ENCODE results near the gene CDK5R1. TPM values are rescaled to one million over a fixed set of nuclear protein-coding genes. Genes with fewer than 3 reads are reported as not detected.
"Not testable (repeated sequence)": the region's sequence is repeated elsewhere in the genome, so short reads cannot be mapped to it uniquely, and the experiment has no call there.

The CDK5R1 gene
- total RNA-seq, 6 experiments from 2014 or later: 0.37 to 0.90 (median 0.48) TPM

DNA sequence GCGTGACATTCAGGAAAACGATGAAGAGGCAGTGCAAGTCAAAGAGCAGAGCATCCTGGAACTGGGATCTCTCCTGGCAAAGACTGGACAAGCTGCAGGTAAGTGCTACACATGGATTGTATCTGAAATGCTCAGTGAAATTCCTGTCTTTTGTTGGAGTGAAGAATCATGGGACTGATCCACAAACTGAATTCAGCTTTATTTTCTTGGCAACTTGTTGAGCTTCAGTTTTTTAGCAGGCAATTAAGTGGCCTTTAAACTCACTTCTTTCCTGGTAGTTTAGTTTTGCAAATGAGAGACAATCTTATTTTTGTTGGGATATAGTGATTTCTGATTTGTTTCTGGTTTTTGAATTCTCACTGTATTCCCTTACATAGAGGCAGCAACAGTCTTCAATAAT is 39.8 kb upstream of the CDK5R1 start:
- H3K27ac ChIP-seq: no peak overlapping the region
- no peaks in the 10 kb centered on the region for H3K27me3 ChIP-seq
- WGBS (ENCODE audit: insufficient coverage, low coverage, low lambda C conversion rate, missing lambda C conversion rate): no CpG with 5 or more reads among the region's 2 CpGs
- peaks cover 0 to 50% (median 20%) of the 10 kb centered on the region in 4 donors for H3K36me3 ChIP-seq
- ATAC-seq (no peak), DNase-seq (no peak)
- intact Hi-C loops (cut with DNase I): no loop called here
- H3K4me3 ChIP-seq: no peak overlapping the region
- peaks cover 0 to 17% (median 7%) of the 10 kb centered on the region in 4 donors for H3K4me1 ChIP-seq
- no peaks in the 10 kb centered on the region for H3K9me3 ChIP-seq
- no peak for TF ChIP-seq POLR2A (IDR thresholded peaks at IDR 0.05)
- TF ChIP-seq, protein P1, sequence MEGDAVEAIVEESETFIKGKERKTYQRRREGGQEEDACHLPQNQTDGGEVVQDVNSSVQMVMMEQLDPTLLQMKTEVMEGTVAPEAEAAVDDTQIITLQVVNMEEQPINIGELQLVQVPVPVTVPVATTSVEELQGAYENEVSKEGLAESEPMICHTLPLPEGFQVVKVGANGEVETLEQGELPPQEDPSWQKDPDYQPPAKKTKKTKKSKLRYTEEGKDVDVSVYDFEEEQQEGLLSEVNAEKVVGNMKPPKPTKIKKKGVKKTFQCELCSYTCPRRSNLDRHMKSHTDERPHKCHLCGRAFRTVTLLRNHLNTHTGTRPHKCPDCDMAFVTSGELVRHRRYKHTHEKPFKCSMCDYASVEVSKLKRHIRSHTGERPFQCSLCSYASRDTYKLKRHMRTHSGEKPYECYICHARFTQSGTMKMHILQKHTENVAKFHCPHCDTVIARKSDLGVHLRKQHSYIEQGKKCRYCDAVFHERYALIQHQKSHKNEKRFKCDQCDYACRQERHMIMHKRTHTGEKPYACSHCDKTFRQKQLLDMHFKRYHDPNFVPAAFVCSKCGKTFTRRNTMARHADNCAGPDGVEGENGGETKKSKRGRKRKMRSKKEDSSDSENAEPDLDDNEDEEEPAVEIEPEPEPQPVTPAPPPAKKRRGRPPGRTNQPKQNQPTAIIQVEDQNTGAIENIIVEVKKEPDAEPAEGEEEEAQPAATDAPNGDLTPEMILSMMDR (IDR thresholded peaks at IDR 0.05): no peak

GRCh38 chr17:32449963-32450362 is 36.8 kb upstream of the CDK5R1 start:
- intact Hi-C loops (cut with DNase I): no loop called here
- Histone ChIP-seq H3K27me3 (no peaks in the 10 kb centered on the region), H3K36me3 (peaks cover 0 to 79% (median 31%) of the 10 kb centered on the region in 4 donors), H3K4me1 (peaks cover 0 to 13% (median 7%) of the 10 kb centered on the region in 4 donors), H3K4me3 (no peak overlapping the region), H3K9me3 (no peaks in the 10 kb centered on the region), H3K27ac (no peak overlapping the region)
- ATAC-seq (no peak), DNase-seq (no peak)
- 100% methylated on average over 1 of the region's 5 CpGs for WGBS (ENCODE audit: insufficient coverage, low coverage, low lambda C conversion rate, missing lambda C conversion rate)
- TF ChIP-seq, protein P1 (IDR thresholded peaks at IDR 0.05): no peak
- TF ChIP-seq POLR2A (IDR thresholded peaks at IDR 0.05): no peak

DNA sequence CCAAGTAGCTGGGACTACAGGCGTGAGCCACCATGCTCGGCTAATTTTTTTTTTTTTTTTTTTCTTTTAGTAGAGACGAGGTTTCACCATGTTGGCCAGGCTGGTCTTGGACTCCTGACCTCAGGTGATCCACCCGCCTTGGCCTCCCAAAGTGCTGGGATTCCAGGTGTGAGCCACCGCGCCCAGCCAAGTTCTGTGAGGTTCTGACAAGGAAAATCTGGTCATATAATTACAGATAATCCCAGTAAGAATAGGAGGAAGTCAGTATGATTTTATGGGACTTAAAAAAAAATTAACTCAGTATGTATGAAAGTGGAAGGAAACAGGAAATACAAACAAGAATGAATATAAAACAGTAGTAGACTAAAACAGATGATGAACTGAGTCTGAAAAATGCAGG is 36.4 kb upstream of the CDK5R1 start:
- Histone ChIP-seq H3K36me3 (peaks cover 0 to 83% (median 33%) of the 10 kb centered on the region in 4 donors), H3K4me1 (peaks cover 0 to 12% (median 6%) of the 10 kb centered on the region in 4 donors)
- H3K4me3 ChIP-seq; ATAC-seq; H3K27me3 ChIP-seq; DNase-seq; H3K27ac ChIP-seq; intact Hi-C loops (cut with DNase I); H3K9me3 ChIP-seq: not testable (repeated sequence)
- WGBS (ENCODE audit: insufficient coverage, low coverage, low lambda C conversion rate, missing lambda C conversion rate): 85% methylated on average over 5 of the region's 6 CpGs

- DNase-seq (no peak), ATAC-seq (no peak)
- Histone ChIP-seq H3K27me3 (no peaks in the 10 kb centered on the region), H3K9me3 (no peaks in the 10 kb centered on the region), H3K4me3 (no peak overlapping the region), H3K4me1 (no peaks in the 10 kb centered on the region), H3K27ac (no peak overlapping the region), H3K36me3 (peaks cover 0 to 92% (median 35%) of the 10 kb centered on the region in 4 donors)
- intact Hi-C loops (cut with DNase I): no loop called here
- TF ChIP-seq, protein P1 (IDR thresholded peaks at IDR 0.05): no peak
- TF ChIP-seq POLR2A (IDR thresholded peaks at IDR 0.05): no peak
- WGBS (ENCODE audit: insufficient coverage, low coverage, low lambda C conversion rate, missing lambda C conversion rate): 86% methylated on average over 2 of the region's 2 CpGs
Observed at GRCh38 chr17:32451879-32452278, 34.9 kb upstream of the CDK5R1 start.

GRCh38 chr17:32452281-32452680 is 34.5 kb upstream of the CDK5R1 start:
- no peak overlapping the region for H3K27ac ChIP-seq
- TF ChIP-seq POLR2A (IDR thresholded peaks at IDR 0.05): no peak
- TF ChIP-seq, protein P1 (IDR thresholded peaks at IDR 0.05): no peak
- H3K27me3 ChIP-seq: no peaks in the 10 kb centered on the region
- WGBS (ENCODE audit: insufficient coverage, low coverage, low lambda C conversion rate, missing lambda C conversion rate): 100% methylated on average over 1 of the region's 1 CpG
- DNase-seq: no peak
- no peak overlapping the region for H3K4me3 ChIP-seq
- no peaks in the 10 kb centered on the region for H3K9me3 ChIP-seq
- peaks cover 0 to 92% (median 35%) of the 10 kb centered on the region in 4 donors for H3K36me3 ChIP-seq
- intact Hi-C loops (cut with DNase I): no loop called here
- no peaks in the 10 kb centered on the region for H3K4me1 ChIP-seq
- ATAC-seq: no peak
